Vagina (tissue), 2 donors: ENCODE data around the gene IRAG1. TPM values are rescaled to one million over a fixed set of nuclear protein-coding genes. Genes with fewer than 3 reads are reported as not detected.
A peak's percentile ranks its signal among the peaks of the same experiment; 100 is the strongest.

Source experiments
- DNase-seq, 2 donors: peaks; one replicate each; pipeline ENCODE4 v3.0.0-alpha.2; 2017; ENCODE audit errors: extremely low spot score in 2 of 2
- H3K27ac ChIP-seq: fragments of 200-600 bp; sonication (generic); one replicate; pipeline ENCODE4 v1.5.1; 2019
- H3K27me3 ChIP-seq: fragments of 200-600 bp; sonication (generic); one replicate; pipeline ENCODE4 v1.5.1; 2019
- H3K36me3 ChIP-seq, 2 donors: fragments of 200-600 bp; sonication (generic); one replicate each; pipeline ENCODE4 v1.5.1; 2017 to 2019
- H3K4me1 ChIP-seq: fragments of 200-600 bp; sonication (generic); one replicate; pipeline ENCODE4 v1.5.1; 2019
- H3K4me3 ChIP-seq, 2 donors: fragments of 200-600 bp; sonication (generic); 1 replicate in 1 of 2; 2 replicates in 1 of 2; pipeline ENCODE4 v1.5.1; 2016 to 2019
- H3K9me3 ChIP-seq: fragments of 200-600 bp; sonication (generic); one replicate; pipeline ENCODE4 v1.5.1; 2019
- POLR2A ChIP-seq, 2 donors: fragments of 450-650 bp; IDR thresholded peaks; one replicate each; pipeline ENCODE4 v1.6.1; 2017; ENCODE audit warnings: antibody characterized with exemption in 2 of 2, mild to moderate bottlenecking in 2 of 2, moderate library complexity in 2 of 2
- POLR2AphosphoS5 ChIP-seq, 2 donors: sonication (generic); formaldehyde crosslinking; IDR thresholded peaks; one replicate each; pipeline ENCODE4 v1.9.0; 2017; ENCODE audit warnings: antibody characterized with exemption in 2 of 2, mild to moderate bottlenecking in 2 of 2, low read depth in 1 of 2; ENCODE audit not compliant: insufficient read depth in 1 of 2
- intact Hi-C: fragments of 100-400 bp; cut with DNase I; formaldehyde crosslinking; loops from one replicate; pipeline ENCODE4 v1.15.1; 2023
- total RNA-seq: library from RNA; depleted of rRNA; stranded (reverse); fragments of >200 nt; gene quantifications from one replicate; pipeline ENCODE4 v1.2.3, GENCODE V29; 2016
- TF ChIP-seq, protein P1 (sequence below), 3 experiments: fragments of 450-650 bp in 2 of 3; fragments of 200-600 bp in 1 of 3; sonication (generic) in 1 of 3; IDR thresholded peaks; one replicate each; pipeline ENCODE4 v1.5.1; 2017 to 2019; ENCODE audit warnings: antibody characterized with exemption in 3 of 3, mild to moderate bottlenecking in 2 of 3, moderate library complexity in 2 of 3

The IRAG1 gene
- total RNA-seq, 1 donor from 2014 or later: 18.2 TPM

DNA sequence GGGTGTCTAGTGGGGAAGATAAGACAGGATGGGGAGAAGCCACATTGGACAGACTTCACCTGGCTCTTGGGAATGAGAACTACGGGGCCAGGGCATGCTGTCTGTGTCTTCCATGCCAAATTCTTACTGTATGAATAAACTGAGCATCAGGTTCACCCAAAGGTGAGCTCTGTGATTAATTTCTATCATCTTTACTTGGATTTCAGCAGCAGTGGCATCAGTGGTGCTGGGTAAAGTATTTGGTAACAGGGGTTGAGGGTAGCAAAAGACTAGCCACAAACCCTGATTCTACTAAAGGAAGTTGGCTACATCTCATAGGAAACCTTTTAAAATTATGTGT is 38.8 kb downstream of the IRAG1 start:
- no peaks in the 10 kb centered on the region for H3K36me3 ChIP-seq
- intact Hi-C loops: no loop called here
- H3K27me3 ChIP-seq: no peaks in the 10 kb centered on the region
- peaks cover 77% of the 10 kb centered on the region for H3K4me1 ChIP-seq
- H3K4me3 ChIP-seq: no peak overlapping the region
- H3K9me3 ChIP-seq: no peaks in the 10 kb centered on the region
- H3K27ac ChIP-seq: peak overlapping the region; percentile 82
- no peak for TF ChIP-seq POLR2AphosphoS5 (IDR thresholded peaks at IDR 0.05; ENCODE audit: insufficient read depth in 1 of 2, low read depth in 1 of 2)
- TF ChIP-seq, protein P1, sequence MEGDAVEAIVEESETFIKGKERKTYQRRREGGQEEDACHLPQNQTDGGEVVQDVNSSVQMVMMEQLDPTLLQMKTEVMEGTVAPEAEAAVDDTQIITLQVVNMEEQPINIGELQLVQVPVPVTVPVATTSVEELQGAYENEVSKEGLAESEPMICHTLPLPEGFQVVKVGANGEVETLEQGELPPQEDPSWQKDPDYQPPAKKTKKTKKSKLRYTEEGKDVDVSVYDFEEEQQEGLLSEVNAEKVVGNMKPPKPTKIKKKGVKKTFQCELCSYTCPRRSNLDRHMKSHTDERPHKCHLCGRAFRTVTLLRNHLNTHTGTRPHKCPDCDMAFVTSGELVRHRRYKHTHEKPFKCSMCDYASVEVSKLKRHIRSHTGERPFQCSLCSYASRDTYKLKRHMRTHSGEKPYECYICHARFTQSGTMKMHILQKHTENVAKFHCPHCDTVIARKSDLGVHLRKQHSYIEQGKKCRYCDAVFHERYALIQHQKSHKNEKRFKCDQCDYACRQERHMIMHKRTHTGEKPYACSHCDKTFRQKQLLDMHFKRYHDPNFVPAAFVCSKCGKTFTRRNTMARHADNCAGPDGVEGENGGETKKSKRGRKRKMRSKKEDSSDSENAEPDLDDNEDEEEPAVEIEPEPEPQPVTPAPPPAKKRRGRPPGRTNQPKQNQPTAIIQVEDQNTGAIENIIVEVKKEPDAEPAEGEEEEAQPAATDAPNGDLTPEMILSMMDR (IDR thresholded peaks at IDR 0.05): no peak
- TF ChIP-seq POLR2A (IDR thresholded peaks at IDR 0.05): no peak
- no peak for DNase-seq

DNA sequence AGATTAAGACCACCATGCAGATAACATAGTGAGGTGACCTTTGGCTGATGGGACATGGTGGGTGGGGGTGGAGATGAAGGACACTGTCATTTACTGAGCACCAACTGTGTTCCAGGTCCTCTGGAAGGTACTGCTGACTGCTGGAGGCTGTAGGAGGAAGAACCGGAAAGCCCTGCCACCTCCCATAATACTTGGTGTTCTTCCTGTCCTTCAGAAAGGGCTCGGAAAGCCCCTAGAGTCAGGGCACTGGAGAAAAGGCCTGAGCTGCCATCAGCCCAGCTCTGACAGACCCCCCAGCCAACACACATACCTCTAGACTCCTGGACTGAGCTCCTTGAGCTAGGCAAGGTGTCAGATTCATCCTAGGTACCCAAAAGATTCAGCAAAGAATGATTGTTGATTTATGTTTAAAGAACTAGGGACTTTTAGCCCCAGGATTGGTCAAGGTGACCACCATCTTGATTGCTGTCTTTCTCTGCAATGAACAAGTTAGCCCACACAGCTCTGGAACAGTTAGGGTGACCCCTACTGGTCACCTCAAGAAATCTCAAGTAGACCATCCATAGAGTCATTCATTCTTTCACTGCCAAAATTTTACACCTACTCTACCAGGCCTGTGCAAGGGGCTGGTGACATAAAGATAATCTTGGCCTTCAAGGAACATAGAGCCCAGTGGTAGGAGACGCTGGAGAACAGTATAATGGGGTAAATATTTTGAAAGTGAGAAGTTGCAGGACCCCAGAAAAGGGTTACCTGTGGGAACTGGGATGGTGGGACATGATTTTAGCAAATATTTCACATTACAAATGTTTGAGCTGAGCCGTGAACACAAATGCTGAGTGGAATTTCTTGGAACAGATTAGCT is 39.4 kb downstream of the IRAG1 start:
- Histone ChIP-seq H3K4me1 (peaks cover 73% of the 10 kb centered on the region), H3K27ac (peak overlapping the region; percentile 82), H3K36me3 (no peaks in the 10 kb centered on the region), H3K27me3 (no peaks in the 10 kb centered on the region), H3K9me3 (no peaks in the 10 kb centered on the region), H3K4me3 (no peak overlapping the region)
- intact Hi-C loops: no loop called here
- TF ChIP-seq, protein P1 (IDR thresholded peaks at IDR 0.05): peak in 2 of 3 experiments; percentile 26 to 38
- TF ChIP-seq POLR2AphosphoS5 (IDR thresholded peaks at IDR 0.05; ENCODE audit: insufficient read depth in 1 of 2, low read depth in 1 of 2): no peak
- no peak for DNase-seq

DNA sequence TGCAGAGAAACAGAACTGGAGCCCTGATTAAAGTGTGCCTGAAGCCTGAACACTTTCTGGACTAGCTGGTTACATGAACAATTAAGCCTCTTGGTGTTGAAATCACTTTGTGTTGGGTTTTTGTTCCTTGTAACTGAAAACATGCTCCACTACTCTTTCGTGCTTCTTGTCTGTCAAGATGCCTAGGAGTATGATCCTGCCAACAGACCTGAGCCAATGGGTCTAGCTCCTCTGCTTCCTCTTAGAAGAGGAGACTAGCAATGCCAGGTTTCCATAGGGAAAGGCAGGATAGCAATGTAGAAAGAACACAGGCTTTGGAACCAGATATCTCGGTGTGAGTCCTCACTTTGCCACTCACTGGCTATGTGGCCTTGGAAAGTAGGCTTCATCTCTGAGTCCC is 40.3 kb downstream of the IRAG1 start:
- Histone ChIP-seq H3K27me3 (no peaks in the 10 kb centered on the region), H3K4me1 (peaks cover 72% of the 10 kb centered on the region), H3K27ac (peak overlapping the region; percentile 10), H3K4me3 (no peak overlapping the region), H3K9me3 (no peaks in the 10 kb centered on the region), H3K36me3 (no peaks in the 10 kb centered on the region)
- intact Hi-C loops: no loop called here
- DNase-seq: no peak
- no peak for TF ChIP-seq POLR2A (IDR thresholded peaks at IDR 0.05)
- peak in 1 of 2 donors; percentile 49 for TF ChIP-seq POLR2AphosphoS5 (IDR thresholded peaks at IDR 0.05; ENCODE audit: insufficient read depth in 1 of 2, low read depth in 1 of 2)

DNA sequence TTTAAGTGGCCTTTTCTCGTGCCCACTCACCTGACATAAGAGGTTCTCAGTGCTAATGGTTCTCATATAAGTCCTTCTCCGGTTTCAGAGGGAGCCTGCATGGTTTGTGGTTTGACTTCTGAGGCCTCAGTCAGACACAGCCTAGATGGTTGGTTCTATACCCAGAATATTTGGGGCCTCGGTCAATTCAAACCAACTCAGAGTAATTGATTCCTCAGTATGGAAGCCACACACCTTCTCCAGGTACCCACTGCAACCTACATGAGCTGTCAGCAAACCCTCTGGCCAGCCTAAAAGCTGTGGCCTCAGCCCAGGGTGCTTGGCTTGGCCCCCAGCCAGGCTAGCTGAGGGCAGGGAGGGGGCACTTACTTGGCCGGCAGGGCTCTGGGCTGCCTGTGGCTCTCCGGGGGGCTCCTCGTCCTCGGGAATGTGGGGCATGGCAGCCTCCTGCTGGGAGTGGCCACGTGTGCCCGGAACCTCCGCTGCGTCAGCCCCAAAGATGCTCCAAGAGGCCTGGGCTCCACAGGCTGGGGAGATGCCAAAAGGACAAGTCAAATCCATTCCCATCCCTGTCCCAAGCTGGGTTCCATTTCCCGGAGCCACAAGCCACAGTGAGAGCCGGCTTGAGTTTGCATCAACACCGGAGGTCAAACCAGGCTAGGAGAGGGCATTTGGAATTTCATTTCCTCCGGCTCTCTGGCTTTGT is 41.7 kb downstream of the IRAG1 start:
- H3K27ac ChIP-seq: peak overlapping the region; percentile 20
- intact Hi-C loops: no loop called here
- no peaks in the 10 kb centered on the region for H3K36me3 ChIP-seq
- TF ChIP-seq, protein P1 (IDR thresholded peaks at IDR 0.05): no peak
- TF ChIP-seq POLR2A (IDR thresholded peaks at IDR 0.05) (no peak), POLR2AphosphoS5 (IDR thresholded peaks at IDR 0.05; ENCODE audit: insufficient read depth in 1 of 2, low read depth in 1 of 2) (no peak)
- H3K4me1 ChIP-seq: peaks cover 63% of the 10 kb centered on the region
- no peak overlapping the region for H3K4me3 ChIP-seq
- no peak for DNase-seq
- H3K9me3 ChIP-seq: no peaks in the 10 kb centered on the region
- H3K27me3 ChIP-seq: no peaks in the 10 kb centered on the region

DNA sequence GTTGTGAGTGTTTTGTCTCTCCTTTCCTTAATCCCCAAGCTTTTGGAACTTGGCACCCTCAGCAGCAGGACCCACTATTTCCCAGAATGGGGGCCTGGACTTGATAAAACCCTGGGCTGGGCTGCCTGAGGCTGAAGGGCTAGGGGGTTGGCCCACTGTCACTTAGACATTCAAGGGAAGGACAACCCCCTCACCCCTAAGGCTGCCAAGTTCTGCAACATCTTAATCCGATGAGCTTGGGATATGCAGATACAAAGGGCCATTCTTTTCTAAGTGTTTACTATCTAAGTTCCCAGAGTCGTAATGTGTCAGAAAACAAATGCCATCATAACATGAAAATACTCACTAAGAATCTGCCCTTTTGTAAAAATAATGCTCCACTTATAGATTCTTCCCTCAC is 42.9 kb downstream of the IRAG1 start:
- Histone ChIP-seq H3K4me1 (peaks cover 54% of the 10 kb centered on the region), H3K36me3 (no peaks in the 10 kb centered on the region), H3K27me3 (no peaks in the 10 kb centered on the region), H3K27ac (peak overlapping the region; percentile 6), H3K4me3 (no peak overlapping the region), H3K9me3 (no peaks in the 10 kb centered on the region)
- no peak for TF ChIP-seq POLR2AphosphoS5 (IDR thresholded peaks at IDR 0.05; ENCODE audit: insufficient read depth in 1 of 2, low read depth in 1 of 2)
- TF ChIP-seq, protein P1 (IDR thresholded peaks at IDR 0.05): no peak
- TF ChIP-seq POLR2A (IDR thresholded peaks at IDR 0.05): no peak
- no peak for DNase-seq
- intact Hi-C loops: no loop called here
